Amniotic stem cell (primary cell): ENCODE results near the gene IDUA.
"Not testable (repeated sequence)": the region's sequence is repeated elsewhere in the genome, so short reads cannot be mapped to it uniquely, and the experiment has no call there.

Experiments used
- DNase-seq: peaks from one replicate; lab custom pipeline; 2025; lab: John Stamatoyannopoulos, UW

The IDUA gene

GRCh38 chr4:987624-988513, 1.0 kb downstream of the IDUA start:
- no peak for DNase-seq

GRCh38 chr4:988726-989721, 2.2 kb downstream of the IDUA start:
- no peak for DNase-seq

- DNase-seq: no peak
These were observed 3.1 kb downstream of the IDUA start for GRCh38 chr4:989722-990471.

- DNase-seq: no peak
These were observed 4.0 kb downstream of the IDUA start for GRCh38 chr4:990746-991367.

- DNase-seq: no peak
These were observed 4.8 kb downstream of the IDUA start for GRCh38 chr4:991451-992296.

GRCh38 chr4:992297-993110, 5.7 kb downstream of the IDUA start:
- no peak for DNase-seq

GRCh38 chr4:993111-994029, 6.5 kb downstream of the IDUA start, which contains the start of gene SLC26A1:
TSS of gene SLC26A1 (minus strand) at chr4:993404. CDS start at chr4:991703, 1,701 bp downstream.
- no peak for DNase-seq

GRCh38 chr4:995311-996026, 8.6 kb downstream of the IDUA start:
- no peak for DNase-seq

- no peak for DNase-seq
These were observed 9.5 kb downstream of the IDUA start for GRCh38 chr4:996030-996996.

- DNase-seq: no peak
These were observed 10.1 kb downstream of the IDUA start for GRCh38 chr4:996997-997374.

GRCh38 chr4:997375-998071, 10.7 kb downstream of the IDUA start:
- no peak for DNase-seq

- no peak for DNase-seq
These were observed 11.3 kb downstream of the IDUA start for GRCh38 chr4:998096-998691.

- DNase-seq: not testable (repeated sequence)
These were observed 12.5 kb downstream of the IDUA start for GRCh38 chr4:999240-999863.

GRCh38 chr4:999882-1000425, 13.1 kb downstream of the IDUA start:
- DNase-seq: no peak
